Measurements from ENCODE around the gene SNRNP40. TPM values are rescaled to one million over a fixed set of nuclear protein-coding genes. Genes with fewer than 3 reads are reported as not detected.

SNRNP40 gene
- total RNA-seq, 3 donors from 2014 or later (not counting 1 experiment from before 2014, with no cell fraction given) = 57.9 to 71.2 (median 60.3) TPM

DNA sequence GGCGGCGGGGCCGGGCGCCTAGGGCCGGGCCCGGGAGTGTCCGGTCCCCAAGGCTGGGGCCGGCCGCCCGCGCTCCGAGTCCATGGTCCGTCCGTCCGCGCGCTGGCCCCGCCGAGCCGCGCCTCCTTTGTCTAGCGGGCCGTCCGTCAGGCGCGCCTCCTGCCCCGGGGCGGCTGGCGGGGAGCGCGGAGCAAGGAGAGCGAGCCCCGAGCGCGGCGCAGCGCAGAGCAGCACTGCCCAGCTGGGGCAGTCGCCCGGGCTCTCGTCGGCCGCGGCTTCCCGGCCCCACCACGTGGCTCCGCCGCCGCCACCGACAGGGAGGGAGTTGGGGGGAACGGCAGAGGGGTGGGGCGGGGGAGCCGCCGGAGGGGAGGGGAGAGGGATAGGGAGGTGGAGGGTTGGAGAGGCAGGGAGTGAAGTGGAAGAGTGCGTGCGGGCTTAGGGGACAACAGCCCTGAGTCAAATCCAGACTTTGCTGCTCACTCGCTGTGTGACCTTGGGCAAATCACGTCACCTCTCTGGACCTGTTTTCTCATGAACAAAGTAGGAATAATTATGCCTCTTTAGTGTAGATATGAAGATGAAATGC is 56.8 kb downstream of the SNRNP40 start, which contains the start of gene NKAIN1:
NKAIN1 (minus strand) TSS at position 235 of the 589 bp plus-strand sequence. CDS start 340 bp downstream, outside the sequence.
- Histone ChIP-seq H3K36me3 (ENCODE audit: control insufficient read depth, insufficient read depth, low read length) (no peaks in the 10 kb centered on the region), H3K4me3 (ENCODE audit: low read length) (no peak within 1 kb of the TSS), H3K4me1 (ENCODE audit: control insufficient read depth, insufficient read depth, low read length) (peaks cover 4% of the 10 kb centered on the region), H3K27ac (ENCODE audit: low read length) (no peak within 1 kb of the TSS), H3K9me3 (ENCODE audit: control insufficient read depth, insufficient read depth, low read length) (no peaks in the 10 kb centered on the region), H3K27me3 (ENCODE audit: control insufficient read depth, insufficient read depth, low read length) (peaks cover 21% of the 10 kb centered on the region)
- peaks cover 7% of the 10 kb centered on the region in 2 donors for H3K4me1 Mint-ChIP-seq
- H3K27ac Mint-ChIP-seq = no peak within 1 kb of the TSS
- ATAC-seq (peak in 1 of 3 donors; percentile 32), DNase-seq (no peak)
- WGBS (ENCODE audit: insufficient coverage) = 3% methylated on average over 51 of the region's 57 CpGs
- H3K36me3 Mint-ChIP-seq = no peaks in the 10 kb centered on the region
- intact Hi-C loops (cut with micrococcal nuclease) = no loop called here
- H3K9me3 Mint-ChIP-seq = no peaks in the 10 kb centered on the region
- peaks cover 40 to 55% of the 10 kb centered on the region in 2 donors for H3K27me3 Mint-ChIP-seq (ENCODE audit: low read depth in 2 of 2)
- TF ChIP-seq, protein P1, sequence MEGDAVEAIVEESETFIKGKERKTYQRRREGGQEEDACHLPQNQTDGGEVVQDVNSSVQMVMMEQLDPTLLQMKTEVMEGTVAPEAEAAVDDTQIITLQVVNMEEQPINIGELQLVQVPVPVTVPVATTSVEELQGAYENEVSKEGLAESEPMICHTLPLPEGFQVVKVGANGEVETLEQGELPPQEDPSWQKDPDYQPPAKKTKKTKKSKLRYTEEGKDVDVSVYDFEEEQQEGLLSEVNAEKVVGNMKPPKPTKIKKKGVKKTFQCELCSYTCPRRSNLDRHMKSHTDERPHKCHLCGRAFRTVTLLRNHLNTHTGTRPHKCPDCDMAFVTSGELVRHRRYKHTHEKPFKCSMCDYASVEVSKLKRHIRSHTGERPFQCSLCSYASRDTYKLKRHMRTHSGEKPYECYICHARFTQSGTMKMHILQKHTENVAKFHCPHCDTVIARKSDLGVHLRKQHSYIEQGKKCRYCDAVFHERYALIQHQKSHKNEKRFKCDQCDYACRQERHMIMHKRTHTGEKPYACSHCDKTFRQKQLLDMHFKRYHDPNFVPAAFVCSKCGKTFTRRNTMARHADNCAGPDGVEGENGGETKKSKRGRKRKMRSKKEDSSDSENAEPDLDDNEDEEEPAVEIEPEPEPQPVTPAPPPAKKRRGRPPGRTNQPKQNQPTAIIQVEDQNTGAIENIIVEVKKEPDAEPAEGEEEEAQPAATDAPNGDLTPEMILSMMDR (IDR thresholded peaks at IDR 0.05) = no peak
- H3K4me3 Mint-ChIP-seq = peak within 1 kb of the TSS; percentile 59

DNA sequence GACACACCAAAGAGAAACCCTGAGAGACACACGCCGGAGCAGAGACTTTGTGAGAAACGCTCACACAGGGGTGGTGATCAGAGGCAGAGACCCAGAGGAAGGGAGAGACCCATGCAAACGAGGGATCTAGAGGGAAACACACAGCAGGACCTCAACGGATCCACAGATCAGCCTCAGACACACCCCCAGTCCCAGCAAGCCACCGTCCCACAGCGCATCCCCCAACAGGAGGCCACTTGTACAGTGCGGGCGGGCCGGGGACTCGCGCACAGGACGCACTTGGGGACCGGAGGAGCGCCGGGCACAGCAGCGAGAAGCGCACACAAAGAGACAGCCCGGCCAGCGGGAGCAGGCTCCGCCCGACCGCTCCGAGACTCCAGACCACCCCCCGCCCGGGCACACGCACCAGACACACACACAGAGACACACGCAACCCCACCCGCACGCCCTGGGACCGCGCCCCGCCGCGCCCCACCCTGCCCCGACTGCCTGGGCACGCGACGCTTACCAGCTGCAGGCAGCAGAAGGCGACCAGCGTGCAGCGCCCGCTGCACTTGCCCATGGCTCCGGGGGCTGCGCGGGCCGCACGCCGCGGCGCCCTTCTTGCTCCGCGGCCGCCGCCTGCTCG is 57.5 kb downstream of the SNRNP40 start:
- Mint-ChIP-seq H3K27ac (no peak overlapping the region), H3K9me3 (no peaks in the 10 kb centered on the region), H3K4me3 (peak overlapping the region; percentile 59), H3K36me3 (no peaks in the 10 kb centered on the region), H3K27me3 (ENCODE audit: low read depth in 2 of 2) (peaks cover 41 to 61% of the 10 kb centered on the region in 2 donors), H3K4me1 (peaks cover 7% of the 10 kb centered on the region in 2 donors)
- ATAC-seq = peak in 1 of 3 donors; percentile 17
- peaks cover 4% of the 10 kb centered on the region for H3K4me1 ChIP-seq (ENCODE audit: control insufficient read depth, insufficient read depth, low read length)
- H3K9me3 ChIP-seq (ENCODE audit: control insufficient read depth, insufficient read depth, low read length) = no peaks in the 10 kb centered on the region
- no peaks in the 10 kb centered on the region for H3K36me3 ChIP-seq (ENCODE audit: control insufficient read depth, insufficient read depth, low read length)
- no peak overlapping the region for H3K4me3 ChIP-seq (ENCODE audit: low read length)
- TF ChIP-seq, protein P1 (IDR thresholded peaks at IDR 0.05) = no peak
- under 1% methylated on average over 56 of the region's 56 CpGs for WGBS (ENCODE audit: insufficient coverage)
- H3K27me3 ChIP-seq (ENCODE audit: control insufficient read depth, insufficient read depth, low read length) = peaks cover 21% of the 10 kb centered on the region
- intact Hi-C loops (cut with micrococcal nuclease) = no loop called here
- no peak overlapping the region for H3K27ac ChIP-seq (ENCODE audit: low read length)
- DNase-seq = no peak

DNA sequence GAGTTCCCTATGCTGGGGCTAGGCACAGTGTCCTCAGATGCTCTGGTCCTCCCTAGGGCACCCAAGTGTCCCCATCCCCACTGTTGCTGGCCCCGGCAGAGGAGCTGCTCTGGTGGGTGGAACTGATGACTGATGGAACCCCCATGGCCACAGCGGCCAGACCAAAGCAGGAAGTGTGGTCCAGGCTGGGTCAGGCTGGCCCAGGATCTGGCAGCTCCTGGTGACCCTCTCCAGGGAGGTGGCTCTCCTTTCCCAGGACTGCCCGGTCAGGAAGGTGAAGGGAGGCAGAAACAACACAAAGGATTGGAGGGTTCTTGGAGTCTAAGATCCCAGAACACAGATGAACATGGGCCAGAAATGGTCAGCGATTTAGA is 58.0 kb downstream of the SNRNP40 start:
- no peaks in the 10 kb centered on the region for H3K36me3 Mint-ChIP-seq
- H3K27ac Mint-ChIP-seq = no peak overlapping the region
- Histone ChIP-seq H3K27ac (ENCODE audit: low read length) (no peak overlapping the region), H3K4me1 (ENCODE audit: control insufficient read depth, insufficient read depth, low read length) (peaks cover 4% of the 10 kb centered on the region), H3K36me3 (ENCODE audit: control insufficient read depth, insufficient read depth, low read length) (no peaks in the 10 kb centered on the region), H3K4me3 (ENCODE audit: low read length) (no peak overlapping the region), H3K27me3 (ENCODE audit: control insufficient read depth, insufficient read depth, low read length) (peaks cover 21% of the 10 kb centered on the region), H3K9me3 (ENCODE audit: control insufficient read depth, insufficient read depth, low read length) (no peaks in the 10 kb centered on the region)
- H3K4me1 Mint-ChIP-seq = peaks cover 7% of the 10 kb centered on the region in 2 donors
- H3K4me3 Mint-ChIP-seq = peak overlapping the region; percentile 59
- ATAC-seq (no peak), DNase-seq (no peak)
- TF ChIP-seq, protein P1 (IDR thresholded peaks at IDR 0.05) = no peak
- no peaks in the 10 kb centered on the region for H3K9me3 Mint-ChIP-seq
- intact Hi-C loops (cut with micrococcal nuclease) = no loop called here
- H3K27me3 Mint-ChIP-seq (ENCODE audit: low read depth in 2 of 2) = peaks cover 43 to 57% of the 10 kb centered on the region in 2 donors
- WGBS (ENCODE audit: insufficient coverage) = 21% methylated on average over 4 of the region's 4 CpGs
